Activated CD8-positive, alpha-beta memory T cell treated with anti-CD3 and anti-CD28 coated beads, Interleukin-2, amount 10 ng/mL, durations not matched to agents 7 days and 5 days (primary cell): ENCODE measurements around the gene ANP32B. TPM values are rescaled to one million over a fixed set of nuclear protein-coding genes. Genes with fewer than 3 reads are reported as not detected.

ENCODE experiments used
- total RNA-seq, 2 experiments: library from RNA; stranded (reverse); gene quantifications; one replicate each; pipeline ENCODE4 v1.2.3, GENCODE V29; 2021

Gene ANP32B
- total RNA-seq, 2 experiments from 2014 or later = 299 to 301 TPM

Other genes starting within 250 kb of the ANP32B start
- not detected for gene FOXE1, start 130.1 kb upstream of the ANP32B start, total RNA-seq
- 10 to 100 TPM; 14.9 to 15.4 TPM for gene TRMO, start 60.8 kb upstream of the ANP32B start, total RNA-seq
- under 1 TPM; 0.23 to 0.47 TPM for gene HEMGN, start 45.2 kb upstream of the ANP32B start, total RNA-seq
- gene NANS, start 73.4 kb downstream of the ANP32B start, total RNA-seq = 10 to 100 TPM; 35.5 to 47.8 TPM
- gene TRIM14, start 135.9 kb downstream of the ANP32B start, total RNA-seq = 100 to 1,000 TPM in 1 of 2 experiments, 10 to 100 TPM in 1; 84.6 to 128 TPM
- 10 to 100 TPM in 1 of 2 experiments, 1 to 10 TPM in 1; 6.2 to 11.5 TPM for gene CORO2A, start 209.3 kb downstream of the ANP32B start, total RNA-seq